HG03108 (cell line): ENCODE results near the gene SLC11A1.

ENCODE experiments used
- ATAC-seq: cut with Tn5 transposase; IDR thresholded peaks from one replicate; pipeline ENCODE4 v1.9.1; 2021; ENCODE audit warnings: moderate library complexity; ENCODE audit not compliant: unreplicated experiment

The SLC11A1 gene

DNA sequence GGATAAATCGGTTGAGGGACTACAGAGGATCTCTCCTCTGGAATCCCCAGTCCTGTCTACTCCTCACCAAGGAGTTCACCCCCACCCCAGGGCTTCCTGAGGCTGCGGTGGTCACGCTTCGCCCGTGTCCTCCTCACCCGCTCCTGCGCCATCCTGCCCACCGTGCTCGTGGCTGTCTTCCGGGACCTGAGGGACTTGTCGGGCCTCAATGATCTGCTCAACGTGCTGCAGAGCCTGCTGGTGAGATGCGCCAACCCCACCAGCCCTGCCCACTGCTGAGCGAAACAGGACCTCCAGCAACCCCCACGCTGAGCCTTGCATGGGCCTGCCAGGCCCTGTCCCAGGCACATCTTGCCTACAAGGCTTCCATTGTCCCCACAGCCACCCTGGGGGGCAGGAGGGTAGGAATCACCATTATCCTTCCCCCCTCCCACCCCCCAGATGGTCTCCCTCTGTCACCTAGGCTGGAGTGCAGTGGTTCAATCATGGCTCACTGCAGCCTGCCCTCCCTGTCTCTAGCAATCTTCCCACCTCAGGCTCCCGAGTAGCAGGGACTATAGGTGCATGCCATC lies 10.9 kb downstream of the SLC11A1 start:
- ATAC-seq = no peak

GRCh38 chr2:218393750-218394290 lies 11.7 kb downstream of the SLC11A1 start:
- ATAC-seq = no peak

DNA sequence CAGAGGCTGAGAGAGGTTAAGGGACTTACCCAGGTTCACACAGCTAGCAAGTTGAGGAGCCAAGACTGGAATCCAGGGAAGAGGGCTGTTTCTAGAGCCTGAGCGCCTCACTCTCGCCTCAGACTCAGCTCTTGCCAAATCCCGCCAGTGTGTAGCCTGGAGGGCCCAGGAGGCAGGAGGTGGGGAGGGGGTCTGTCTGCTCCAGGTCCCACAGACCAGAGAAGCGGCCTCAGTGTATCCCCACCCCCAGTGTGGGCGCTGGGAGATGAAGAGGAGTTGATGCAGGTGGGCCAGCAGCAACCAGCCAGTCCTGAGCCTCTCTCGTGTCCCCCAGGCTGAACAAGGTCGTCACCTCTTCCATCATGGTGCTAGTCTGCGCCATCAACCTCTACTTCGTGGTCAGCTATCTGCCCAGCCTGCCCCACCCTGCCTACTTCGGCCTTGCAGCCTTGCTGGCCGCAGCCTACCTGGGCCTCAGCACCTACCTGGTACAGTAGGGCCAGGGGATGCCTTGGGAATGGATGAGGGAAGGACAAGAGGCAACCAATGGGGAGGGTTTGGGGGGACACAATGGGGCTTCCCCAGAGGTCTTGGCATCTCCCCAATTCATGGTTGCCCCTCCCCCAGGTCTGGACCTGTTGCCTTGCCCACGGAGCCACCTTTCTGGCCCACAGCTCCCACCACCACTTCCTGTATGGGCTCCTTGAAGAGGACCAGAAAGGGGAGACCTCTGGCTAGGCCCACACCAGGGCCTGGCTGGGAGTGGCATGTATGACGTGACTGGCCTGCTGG lies 12.4 kb downstream of the SLC11A1 start:
- no peak for ATAC-seq

DNA sequence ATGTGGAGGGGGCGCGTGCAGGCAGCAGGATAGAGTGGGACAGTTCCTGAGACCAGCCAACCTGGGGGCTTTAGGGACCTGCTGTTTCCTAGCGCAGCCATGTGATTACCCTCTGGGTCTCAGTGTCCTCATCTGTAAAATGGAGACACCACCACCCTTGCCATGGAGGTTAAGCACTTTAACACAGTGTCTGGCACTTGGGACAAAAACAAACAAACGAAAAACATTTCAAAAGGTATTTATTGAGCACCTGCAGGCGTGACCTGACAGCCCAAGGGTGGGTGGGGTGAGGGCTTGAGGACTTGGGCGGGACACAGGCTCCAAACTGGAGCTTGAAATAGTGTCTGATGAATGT lies 13.0 kb downstream of the SLC11A1 start:
- ATAC-seq = no peak

- ATAC-seq = no peak
These were observed 13.4 kb downstream of the SLC11A1 start for GRCh38 chr2:218395456-218395825.

- peak; percentile 41 for ATAC-seq
These were observed 14.0 kb downstream of the SLC11A1 start for GRCh38 chr2:218395826-218396687.

DNA sequence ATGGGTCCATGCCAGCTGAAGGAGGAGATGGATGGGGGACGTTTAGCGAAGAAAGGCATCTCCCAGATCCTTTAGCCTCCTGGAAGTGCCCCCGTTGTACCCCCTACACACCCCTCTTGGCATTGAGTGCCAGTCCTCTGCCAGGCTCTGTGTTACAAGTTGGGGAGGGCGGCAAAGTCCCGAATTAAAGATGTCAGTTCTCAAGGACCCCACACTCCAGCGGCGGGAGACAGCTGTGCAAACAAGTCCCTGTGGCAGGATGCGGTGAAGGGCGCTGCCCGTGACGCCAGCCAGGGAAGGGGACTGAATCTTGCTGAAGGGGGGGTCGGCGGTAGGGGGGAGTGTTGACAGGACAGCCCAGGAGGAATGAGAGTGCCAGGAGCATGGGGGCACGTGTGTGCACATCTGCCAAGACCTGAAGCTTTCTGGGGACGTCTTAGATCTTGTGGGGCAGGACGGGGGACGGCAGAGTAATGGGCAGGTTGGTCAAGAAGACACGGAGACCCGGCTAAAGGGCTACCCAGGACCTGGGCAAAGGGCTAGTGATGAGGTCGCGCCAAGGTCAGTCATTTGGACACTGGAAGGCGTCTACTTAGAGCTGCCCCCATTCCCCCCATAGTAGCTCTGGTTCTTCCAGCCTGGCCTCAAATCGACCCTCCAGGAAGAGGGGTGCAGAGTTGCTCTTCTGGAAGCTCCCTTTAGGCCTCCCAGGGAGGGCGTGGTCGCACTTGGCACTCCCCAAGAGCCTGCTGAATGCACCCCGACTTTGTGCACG lies 14.8 kb downstream of the SLC11A1 start:
- ATAC-seq = no peak

GRCh38 chr2:218397463-218397819 lies 15.4 kb downstream of the SLC11A1 start:
- no peak for ATAC-seq

- peak; percentile 22 for ATAC-seq
These were observed 15.9 kb downstream of the SLC11A1 start for GRCh38 chr2:218397820-218398436.

- ATAC-seq = peak; percentile 24
These were observed 16.6 kb downstream of the SLC11A1 start for GRCh38 chr2:218398437-218399390.

DNA sequence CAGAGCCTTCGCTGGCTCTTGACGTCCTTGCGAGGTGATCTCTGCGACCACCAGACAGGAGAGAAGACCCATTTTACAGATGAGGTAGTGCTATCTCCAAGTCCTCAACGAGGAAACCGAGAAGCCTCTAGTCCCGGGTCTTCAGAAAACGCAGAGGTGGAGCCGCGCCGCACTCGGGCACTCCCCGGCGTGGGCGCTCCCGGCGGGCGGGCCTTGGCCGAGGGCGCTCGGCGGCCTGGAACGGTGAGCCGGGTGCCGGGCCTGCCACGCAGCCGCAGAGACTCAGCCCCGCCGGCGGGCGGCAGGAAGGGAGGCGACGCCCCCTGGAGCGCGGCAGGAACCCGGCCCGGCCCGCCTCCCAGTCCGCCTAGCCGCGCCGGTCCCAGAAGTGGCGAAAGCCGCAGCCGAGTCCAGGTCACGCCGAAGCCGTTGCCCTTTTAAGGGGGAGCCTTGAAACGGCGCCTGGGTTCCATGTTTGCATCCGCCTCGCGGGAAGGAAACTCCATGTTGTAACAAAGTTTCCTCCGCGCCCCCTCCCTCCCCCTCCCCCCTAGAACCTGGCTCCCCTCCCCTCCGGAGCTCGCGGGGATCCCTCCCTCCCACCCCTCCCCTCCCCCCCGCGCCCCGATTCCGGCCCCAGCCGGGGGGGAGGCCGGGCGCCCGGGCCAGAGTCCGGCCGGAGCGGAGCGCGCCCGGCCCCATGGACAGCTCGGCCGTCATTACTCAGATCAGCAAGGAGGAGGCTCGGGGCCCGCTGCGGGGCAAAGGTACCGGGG lies 17.5 kb downstream of the SLC11A1 start, which contains the start of gene CTDSP1:
CTDSP1 (plus strand) TSS at position 478 of the 776 bp plus-strand sequence; CDS start at position 701, 223 bp downstream.
- ATAC-seq = peak; percentile 30

GRCh38 chr2:218400167-218400929 lies 18.3 kb downstream of the SLC11A1 start:
- no peak for ATAC-seq

DNA sequence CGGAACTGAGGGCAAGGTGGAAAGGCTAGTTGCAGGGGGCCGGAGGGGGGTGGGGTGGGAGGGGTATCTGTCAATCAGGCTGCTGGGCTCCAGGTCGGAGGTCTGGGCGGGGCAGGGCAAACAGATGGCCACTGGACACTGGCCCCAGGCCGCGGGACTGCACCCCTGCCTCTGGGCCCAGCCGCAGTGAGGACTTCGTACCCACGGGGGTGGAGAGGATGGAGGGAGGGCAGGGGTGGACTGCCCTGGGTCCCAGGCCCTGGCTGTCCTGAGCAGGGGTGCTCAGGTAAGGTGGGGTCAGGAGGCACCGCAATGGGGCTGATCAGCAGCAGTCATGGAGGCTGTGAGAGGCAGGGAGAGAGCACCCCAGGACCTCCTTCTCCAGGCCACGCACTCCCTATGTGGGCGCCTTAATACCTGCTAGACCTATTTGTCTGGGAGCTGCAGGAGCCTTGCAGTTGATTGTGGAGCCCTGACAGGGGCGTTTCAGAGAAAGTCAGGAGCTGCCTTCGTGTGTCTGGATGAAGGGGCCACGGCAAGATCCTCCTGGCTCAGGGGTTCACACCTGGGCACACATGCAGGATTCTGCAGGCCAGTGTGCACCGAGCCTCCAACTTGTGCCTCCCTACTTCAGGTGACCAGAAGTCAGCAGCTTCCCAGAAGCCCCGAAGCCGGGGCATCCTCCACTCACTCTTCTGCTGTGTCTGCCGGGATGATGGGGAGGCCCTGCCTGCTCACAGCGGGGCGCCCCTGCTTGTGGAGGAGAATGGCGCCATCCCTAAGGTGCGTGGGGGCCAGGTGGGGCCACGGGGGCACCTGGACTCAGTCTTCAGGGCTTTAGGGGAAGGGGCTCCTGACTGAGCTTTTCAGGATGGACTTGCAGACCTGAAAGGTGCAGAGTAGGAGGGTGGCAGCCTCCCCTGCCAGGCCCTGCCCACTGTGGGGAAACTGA lies 19.1 kb downstream of the SLC11A1 start:
- ATAC-seq = no peak

DNA sequence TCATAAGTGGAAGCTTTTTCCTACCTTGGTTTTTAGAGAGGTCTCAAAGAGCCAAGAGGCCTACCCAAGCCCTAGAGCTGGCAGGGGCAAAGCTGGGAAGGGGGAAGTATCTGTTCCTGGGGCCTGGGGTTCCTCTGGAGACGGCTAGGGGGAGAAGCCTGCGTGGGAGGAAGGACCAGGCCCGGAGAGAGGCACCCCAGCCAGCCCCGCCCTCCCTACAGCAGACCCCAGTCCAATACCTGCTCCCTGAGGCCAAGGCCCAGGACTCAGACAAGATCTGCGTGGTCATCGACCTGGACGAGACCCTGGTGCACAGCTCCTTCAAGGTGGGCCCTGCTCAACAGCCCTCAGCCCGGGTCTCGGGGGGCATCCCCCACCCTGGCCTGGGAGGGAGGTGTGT lies 19.8 kb downstream of the SLC11A1 start:
- no peak for ATAC-seq

- ATAC-seq = no peak
These were observed 20.4 kb downstream of the SLC11A1 start for GRCh38 chr2:218402491-218402901.

- ATAC-seq = no peak
These were observed 20.9 kb downstream of the SLC11A1 start for GRCh38 chr2:218402911-218403411.
